ENCODE measurements around the gene EXOC4. TPM values are rescaled to one million over a fixed set of nuclear protein-coding genes. Genes with fewer than 3 reads are reported as not detected.

EXOC4 gene
- total RNA-seq, 1 donor from 2014 or later = 84.0 TPM

- H3K27me3 ChIP-seq (ENCODE audit: control insufficient read depth, insufficient read depth, low read length) = no peaks in the 10 kb centered on the region
- DNase-seq (ENCODE audit: low read depth) (no peak), FAIRE-seq (no peak)
- H3K36me3 ChIP-seq (ENCODE audit: control insufficient read depth, insufficient read depth, low read length) = no peaks in the 10 kb centered on the region
- H3K4me3 ChIP-seq (ENCODE audit: low read depth, low read length) = no peak overlapping the region
- TF ChIP-seq CTCF (IDR thresholded peaks at IDR 0.05; ENCODE audit: insufficient read depth, low read length, severe bottlenecking) = no peak
These were observed 720.8 kb downstream of the EXOC4 start for GRCh38 chr7:133973710-133974109.

GRCh38 chr7:133975130-133975529, 722.3 kb downstream of the EXOC4 start:
- H3K36me3 ChIP-seq (ENCODE audit: control insufficient read depth, insufficient read depth, low read length) = no peaks in the 10 kb centered on the region
- DNase-seq (ENCODE audit: low read depth) (no peak), FAIRE-seq (no peak)
- H3K27me3 ChIP-seq (ENCODE audit: control insufficient read depth, insufficient read depth, low read length) = no peaks in the 10 kb centered on the region
- TF ChIP-seq CTCF (IDR thresholded peaks at IDR 0.05; ENCODE audit: insufficient read depth, low read length, severe bottlenecking) = no peak
- H3K4me3 ChIP-seq (ENCODE audit: low read depth, low read length) = no peak overlapping the region

GRCh38 chr7:133976140-133976539, 723.3 kb downstream of the EXOC4 start:
- H3K4me3 ChIP-seq (ENCODE audit: low read depth, low read length) = no peak overlapping the region
- H3K27me3 ChIP-seq (ENCODE audit: control insufficient read depth, insufficient read depth, low read length) = no peaks in the 10 kb centered on the region
- no peak for FAIRE-seq
- no peak for DNase-seq (ENCODE audit: low read depth)
- no peak for TF ChIP-seq CTCF (IDR thresholded peaks at IDR 0.05; ENCODE audit: insufficient read depth, low read length, severe bottlenecking)
- H3K36me3 ChIP-seq (ENCODE audit: control insufficient read depth, insufficient read depth, low read length) = no peaks in the 10 kb centered on the region

GRCh38 chr7:133977409-133978274, 724.8 kb downstream of the EXOC4 start:
- FAIRE-seq = no peak
- no peak for TF ChIP-seq CTCF (IDR thresholded peaks at IDR 0.05; ENCODE audit: insufficient read depth, low read length, severe bottlenecking)

GRCh38 chr7:133978502-133979295, 725.8 kb downstream of the EXOC4 start:
- H3K27me3 ChIP-seq (ENCODE audit: control insufficient read depth, insufficient read depth, low read length) = no peaks in the 10 kb centered on the region

More at GRCh38 chr7:133977409-133978274, 724.8 kb downstream of the EXOC4 start:
- H3K36me3 ChIP-seq (ENCODE audit: control insufficient read depth, insufficient read depth, low read length) = no peaks in the 10 kb centered on the region
- no peak overlapping the region for H3K4me3 ChIP-seq (ENCODE audit: low read depth, low read length)
- no peaks in the 10 kb centered on the region for H3K27me3 ChIP-seq (ENCODE audit: control insufficient read depth, insufficient read depth, low read length)
- DNase-seq (ENCODE audit: low read depth) = no peak

More at GRCh38 chr7:133978502-133979295, 725.8 kb downstream of the EXOC4 start:
- H3K4me3 ChIP-seq (ENCODE audit: low read depth, low read length) = no peak overlapping the region
- H3K36me3 ChIP-seq (ENCODE audit: control insufficient read depth, insufficient read depth, low read length) = no peaks in the 10 kb centered on the region
- TF ChIP-seq CTCF (IDR thresholded peaks at IDR 0.05; ENCODE audit: insufficient read depth, low read length, severe bottlenecking) = no peak
- no peak for FAIRE-seq
- no peak for DNase-seq (ENCODE audit: low read depth)
